NCI-H2227 (cell line): ENCODE data around the gene ART5.
"Not testable (repeated sequence)": the region's sequence is repeated elsewhere in the genome, so short reads cannot be mapped to it uniquely, and the experiment has no call there.

Experiments
- DNase-seq: peaks from one replicate; lab custom pipeline; 2025; ENCODE audit not compliant: unreplicated experiment; lab: John Stamatoyannopoulos, UW

ART5 gene

GRCh38 chr11:3658252-3658651, 16.5 kb upstream of the ART5 start:
- no peak for DNase-seq

- not testable (repeated sequence) for DNase-seq
These were observed 15.5 kb upstream of the ART5 start for GRCh38 chr11:3657331-3657730.

- DNase-seq: no peak
These were observed 13.8 kb upstream of the ART5 start for GRCh38 chr11:3655547-3655946.

GRCh38 chr11:3652514-3652913, 10.7 kb upstream of the ART5 start:
- not testable (repeated sequence) for DNase-seq

- not testable (repeated sequence) for DNase-seq
These were observed 7.6 kb upstream of the ART5 start for GRCh38 chr11:3649374-3649773.

GRCh38 chr11:3648843-3649242, 7.1 kb upstream of the ART5 start:
- not testable (repeated sequence) for DNase-seq

GRCh38 chr11:3645552-3645951, 3.8 kb upstream of the ART5 start:
- no peak for DNase-seq

- no peak for DNase-seq
These were observed 3.0 kb upstream of the ART5 start, which contains the start of gene ART1 for GRCh38 chr11:3644817-3645235. TSS of gene ART1 (plus strand) at chr11:3645128. CDS start at chr11:3659214, 14,086 bp downstream.

GRCh38 chr11:3643102-3643546, 1.3 kb upstream of the ART5 start:
- DNase-seq: not testable (repeated sequence)

- peak; percentile 94 for DNase-seq
These were observed 519 bp upstream of the ART5 start for GRCh38 chr11:3642071-3642951.

- no peak for DNase-seq
These were observed 601 bp downstream of the ART5 start for GRCh38 chr11:3641191-3641590.

GRCh38 chr11:3639841-3640240, 2.0 kb downstream of the ART5 start:
- no peak for DNase-seq

GRCh38 chr11:3638513-3638912, 3.3 kb downstream of the ART5 start:
- no peak for DNase-seq

- DNase-seq: no peak
These were observed 4.6 kb downstream of the ART5 start for GRCh38 chr11:3637201-3637600.

- DNase-seq: no peak
These were observed 6.0 kb downstream of the ART5 start for GRCh38 chr11:3635641-3636375.

GRCh38 chr11:3632070-3632660, 9.6 kb downstream of the ART5 start:
- DNase-seq: no peak

GRCh38 chr11:3631331-3631730, 10.5 kb downstream of the ART5 start:
- DNase-seq: no peak

- DNase-seq: no peak
These were observed 14.5 kb downstream of the ART5 start for GRCh38 chr11:3627291-3627690.

GRCh38 chr11:3626250-3626960, 15.4 kb downstream of the ART5 start:
- no peak for DNase-seq

- DNase-seq: no peak
These were observed 17.9 kb downstream of the ART5 start for GRCh38 chr11:3623767-3624458.
